Measurements from ENCODE around the gene ZNF148.

DNA sequence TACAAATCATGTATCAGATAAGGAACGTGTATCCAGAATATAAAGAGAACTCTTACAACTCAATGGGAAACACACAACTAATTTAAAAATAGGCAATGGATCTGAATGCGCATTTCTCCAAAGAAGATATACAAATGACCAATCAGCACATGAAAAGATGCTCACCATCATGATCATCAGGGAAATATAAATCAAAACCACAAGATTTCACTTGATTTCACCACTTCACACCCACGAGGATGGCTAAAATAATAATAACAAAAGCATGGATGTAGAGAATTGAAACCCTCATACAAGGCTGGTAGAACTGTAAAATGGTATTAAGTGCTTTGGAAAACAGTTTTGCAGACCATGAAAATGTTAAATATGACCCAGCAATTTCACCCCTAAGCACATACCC, 135.9 kb downstream of the ZNF148 start:
- no peak for TF ChIP-seq POLR2A (IDR thresholded peaks at IDR 0.05; ENCODE audit: low read depth, low read length)
- no peak for TF ChIP-seq TAF1 (IDR thresholded peaks at IDR 0.05; ENCODE audit: borderline replicate concordance, low read depth, low read length)
